IPS-18a (cell line): ENCODE measurements around the gene ENOPH1.

Experiments
- H3K27ac ChIP-seq: one replicate; pipeline ENCODE4 v1.5.1; 2013; ENCODE audit warnings: low read length
- H3K27me3 ChIP-seq: one replicate; pipeline ENCODE4 v1.6.1; 2013; ENCODE audit warnings: mild to moderate bottlenecking, low read length; ENCODE audit not compliant: control insufficient read depth, insufficient read depth
- H3K36me3 ChIP-seq: one replicate; pipeline ENCODE4 v1.6.1; 2013; ENCODE audit warnings: low read depth, low read length; ENCODE audit not compliant: control insufficient read depth
- H3K4me1 ChIP-seq: one replicate; pipeline ENCODE4 v1.6.1; 2013; ENCODE audit warnings: low read depth, low read length; ENCODE audit not compliant: control insufficient read depth
- H3K4me3 ChIP-seq: one replicate; pipeline ENCODE4 v1.5.1; 2013; ENCODE audit warnings: low read length
- H3K9ac ChIP-seq: one replicate; pipeline ENCODE4 v1.6.1; 2013; ENCODE audit warnings: mild to moderate bottlenecking, low read length, moderate library complexity
- H3K9me3 ChIP-seq: one replicate; pipeline ENCODE4 v1.6.1; 2013; ENCODE audit warnings: low read depth, low read length; ENCODE audit not compliant: control insufficient read depth

Gene ENOPH1

GRCh38 chr4:82496349-82496748 is 66.0 kb downstream of the ENOPH1 start:
- no peaks in the 10 kb centered on the region for H3K36me3 ChIP-seq
- H3K4me3 ChIP-seq = no peak overlapping the region
- H3K4me1 ChIP-seq = peaks cover 15% of the 10 kb centered on the region
- H3K9ac ChIP-seq = no peak overlapping the region
- H3K9me3 ChIP-seq = no peaks in the 10 kb centered on the region
- H3K27ac ChIP-seq = no peak overlapping the region
- H3K27me3 ChIP-seq = no peaks in the 10 kb centered on the region

- no peak overlapping the region for H3K9ac ChIP-seq
- H3K4me3 ChIP-seq = no peak overlapping the region
- H3K27ac ChIP-seq = no peak overlapping the region
These were observed 69.5 kb downstream of the ENOPH1 start for GRCh38 chr4:82499738-82500434.

DNA sequence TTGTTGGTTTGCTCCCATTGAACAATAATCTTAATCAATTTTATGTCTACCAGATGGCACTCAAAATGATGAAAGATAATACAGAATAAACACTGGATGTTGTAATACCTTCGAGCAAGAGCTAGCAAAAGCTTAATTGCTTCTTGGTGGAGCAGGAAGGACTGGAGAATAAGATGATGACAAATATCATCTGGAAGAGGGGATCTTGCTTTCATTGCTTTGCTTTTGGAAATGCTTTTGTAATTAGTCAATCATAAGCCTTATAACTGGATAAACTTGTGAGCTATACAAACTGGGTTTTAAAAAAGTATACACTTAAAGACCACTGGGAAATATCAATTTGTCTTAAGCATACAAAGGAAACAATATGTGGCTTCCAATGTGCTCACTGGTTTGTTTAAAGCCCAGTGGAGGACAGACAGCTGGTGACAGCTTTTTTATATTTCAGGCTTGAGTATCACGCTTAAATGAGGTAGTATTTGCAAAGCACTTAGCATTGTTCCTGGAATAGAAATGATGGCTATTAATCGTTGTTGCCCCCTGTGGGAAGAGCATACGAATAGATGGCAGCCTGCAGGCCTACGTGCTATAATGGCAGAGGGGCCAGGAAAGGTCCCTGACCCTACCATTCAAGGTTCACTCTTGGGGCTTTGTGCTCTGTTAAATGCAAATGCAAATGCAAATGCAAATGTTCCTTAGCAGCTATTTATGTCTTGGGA is 70.2 kb downstream of the ENOPH1 start:
- H3K9me3 ChIP-seq = no peaks in the 10 kb centered on the region
- H3K4me3 ChIP-seq = no peak overlapping the region
- no peaks in the 10 kb centered on the region for H3K27me3 ChIP-seq
- no peak overlapping the region for H3K9ac ChIP-seq
- H3K36me3 ChIP-seq = no peaks in the 10 kb centered on the region
- peaks cover 15% of the 10 kb centered on the region for H3K4me1 ChIP-seq
- no peak overlapping the region for H3K27ac ChIP-seq

More at GRCh38 chr4:82499738-82500434, 69.5 kb downstream of the ENOPH1 start:
- H3K4me1 ChIP-seq = peaks cover 15% of the 10 kb centered on the region
- no peaks in the 10 kb centered on the region for H3K27me3 ChIP-seq
- H3K36me3 ChIP-seq = no peaks in the 10 kb centered on the region
- no peaks in the 10 kb centered on the region for H3K9me3 ChIP-seq

DNA sequence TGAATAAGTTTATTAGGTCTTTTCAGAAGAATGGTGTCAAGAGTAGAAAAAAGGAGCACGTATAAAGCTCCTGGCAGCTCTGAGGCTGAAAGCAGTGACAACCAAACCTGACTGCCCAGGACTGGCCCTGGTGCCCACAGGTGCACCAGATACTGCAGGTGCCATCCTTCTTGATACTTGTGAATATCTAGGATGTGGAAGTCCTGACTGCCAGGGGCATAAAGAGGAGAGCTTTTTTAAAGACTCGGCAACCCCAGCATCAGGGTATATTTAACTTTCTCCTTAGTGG is 70.7 kb downstream of the ENOPH1 start:
- H3K27ac ChIP-seq = no peak overlapping the region
- no peak overlapping the region for H3K9ac ChIP-seq
- H3K4me3 ChIP-seq = no peak overlapping the region
- no peaks in the 10 kb centered on the region for H3K27me3 ChIP-seq
- peaks cover 15% of the 10 kb centered on the region for H3K4me1 ChIP-seq
- H3K9me3 ChIP-seq = no peaks in the 10 kb centered on the region
- no peaks in the 10 kb centered on the region for H3K36me3 ChIP-seq

DNA sequence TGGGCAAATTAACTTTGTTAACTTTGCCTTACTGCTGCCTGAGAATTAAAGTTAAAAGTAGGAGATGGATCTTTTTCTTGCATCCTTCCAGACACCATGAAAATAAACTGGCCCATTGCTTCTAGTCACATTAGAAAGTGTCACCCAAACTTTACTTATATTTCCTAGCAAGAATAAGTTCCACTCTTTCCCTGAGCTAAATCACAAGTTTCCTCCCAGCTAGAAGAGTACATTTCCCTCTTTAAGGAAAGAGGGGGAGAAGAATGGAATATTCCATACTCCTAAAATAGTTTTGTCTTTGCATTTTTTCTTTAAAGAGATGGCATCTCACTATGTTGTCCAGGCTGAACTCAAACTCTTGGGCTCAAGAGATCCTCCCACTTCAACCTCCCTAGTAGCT is 77.6 kb downstream of the ENOPH1 start:
- H3K9me3 ChIP-seq = no peaks in the 10 kb centered on the region
- no peak overlapping the region for H3K4me3 ChIP-seq
- H3K27me3 ChIP-seq = no peaks in the 10 kb centered on the region
- H3K36me3 ChIP-seq = no peaks in the 10 kb centered on the region
- H3K9ac ChIP-seq = no peak overlapping the region
- no peak overlapping the region for H3K27ac ChIP-seq
- H3K4me1 ChIP-seq = peaks cover 6% of the 10 kb centered on the region

DNA sequence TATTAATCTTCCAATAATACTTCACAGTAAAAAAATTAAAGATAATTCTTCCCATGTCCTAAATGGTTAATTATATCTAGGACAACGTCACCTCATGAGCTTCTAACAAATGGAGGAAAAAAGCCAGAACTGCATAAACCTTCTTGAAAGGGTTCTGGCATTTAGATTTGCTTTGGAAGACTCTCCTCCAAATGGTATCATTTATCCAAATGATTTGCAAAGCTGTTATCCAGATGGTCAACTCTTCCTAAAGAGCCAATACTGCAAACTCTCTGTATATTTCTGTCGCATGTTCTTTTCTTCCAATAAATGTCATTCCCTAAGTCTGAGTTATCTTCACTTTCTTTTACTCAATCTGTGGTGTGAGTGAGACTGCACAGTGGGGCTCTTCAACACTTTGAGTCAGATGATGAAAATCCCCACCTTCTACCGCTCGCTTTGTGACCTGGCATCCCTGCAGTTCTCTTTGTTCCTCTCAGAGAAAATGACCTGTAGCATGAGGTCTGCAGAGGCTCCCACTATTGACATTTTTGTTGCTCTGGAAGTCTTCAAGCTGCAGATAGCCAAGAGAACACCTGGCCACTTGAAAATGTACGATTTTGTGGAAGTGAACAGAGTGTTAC is 78.5 kb downstream of the ENOPH1 start:
- no peaks in the 10 kb centered on the region for H3K36me3 ChIP-seq
- no peak overlapping the region for H3K4me3 ChIP-seq
- no peak overlapping the region for H3K27ac ChIP-seq
- no peaks in the 10 kb centered on the region for H3K27me3 ChIP-seq
- H3K4me1 ChIP-seq = peaks cover 6% of the 10 kb centered on the region
- no peak overlapping the region for H3K9ac ChIP-seq
- no peaks in the 10 kb centered on the region for H3K9me3 ChIP-seq

- Histone ChIP-seq H3K4me1 (peaks cover 6% of the 10 kb centered on the region), H3K4me3 (no peak overlapping the region), H3K9ac (no peak overlapping the region), H3K27ac (no peak overlapping the region), H3K27me3 (no peaks in the 10 kb centered on the region), H3K9me3 (no peaks in the 10 kb centered on the region), H3K36me3 (no peaks in the 10 kb centered on the region)
These were observed 79.8 kb downstream of the ENOPH1 start for GRCh38 chr4:82510216-82510615.
